Measurements from ENCODE around the gene C6. TPM values are rescaled to one million over a fixed set of nuclear protein-coding genes. Genes with fewer than 3 reads are reported as not detected.

C6 gene
- total RNA-seq, 2 experiments from 2014 or later, result not detected

DNA sequence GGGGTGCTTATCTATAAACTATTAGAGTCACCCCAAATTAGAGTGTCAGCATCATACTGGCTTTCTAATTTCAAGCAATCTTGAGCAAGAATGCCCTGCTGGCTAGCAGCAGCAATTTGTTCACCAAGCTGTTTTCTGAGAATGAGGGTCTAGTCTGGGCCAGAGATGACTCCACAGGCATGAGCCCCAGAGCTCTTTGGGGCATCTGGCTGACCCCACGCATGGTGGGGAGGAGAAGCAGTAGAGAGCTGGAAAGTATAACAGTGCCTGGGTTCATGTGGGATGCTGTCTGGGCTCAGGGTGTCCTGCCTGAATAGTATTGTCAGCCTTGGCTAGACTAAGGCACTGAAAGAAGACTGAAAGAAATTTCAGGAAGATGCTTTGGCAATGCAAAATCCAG is 64.9 kb downstream of the C6 start:
- Histone ChIP-seq H3K27ac (ENCODE audit: low read depth, low read length, poor library complexity, severe bottlenecking) (no peak overlapping the region), H3K4me3 (ENCODE audit: low read depth, low read length, poor library complexity, severe bottlenecking) (no peak overlapping the region), H2AFZ (ENCODE audit: low read length) (no peak overlapping the region), H3K79me2 (ENCODE audit: insufficient read depth, low read depth, low read length) (no peaks in the 10 kb centered on the region), H3K9me3 (ENCODE audit: low read length) (no peaks in the 10 kb centered on the region), H3K9me2 (ENCODE audit: insufficient read depth, low read length) (no peaks in the 10 kb centered on the region), H3K4me1 (ENCODE audit: insufficient read depth, low read length, poor library complexity, severe bottlenecking) (no peaks in the 10 kb centered on the region), H3K36me3 (ENCODE audit: insufficient read depth, low read length) (no peaks in the 10 kb centered on the region), H3K4me2 (ENCODE audit: low read length) (no peak overlapping the region), H4K20me1 (ENCODE audit: insufficient read depth, low read length) (no peaks in the 10 kb centered on the region)
- no TSS peak for BruUV-seq (replicated peaks)
- no peak for TF ChIP-seq EZH2phosphoT487 (IDR thresholded peaks at IDR 0.05; ENCODE audit: borderline replicate concordance, low read depth, low read length)
- TF ChIP-seq, protein P1, sequence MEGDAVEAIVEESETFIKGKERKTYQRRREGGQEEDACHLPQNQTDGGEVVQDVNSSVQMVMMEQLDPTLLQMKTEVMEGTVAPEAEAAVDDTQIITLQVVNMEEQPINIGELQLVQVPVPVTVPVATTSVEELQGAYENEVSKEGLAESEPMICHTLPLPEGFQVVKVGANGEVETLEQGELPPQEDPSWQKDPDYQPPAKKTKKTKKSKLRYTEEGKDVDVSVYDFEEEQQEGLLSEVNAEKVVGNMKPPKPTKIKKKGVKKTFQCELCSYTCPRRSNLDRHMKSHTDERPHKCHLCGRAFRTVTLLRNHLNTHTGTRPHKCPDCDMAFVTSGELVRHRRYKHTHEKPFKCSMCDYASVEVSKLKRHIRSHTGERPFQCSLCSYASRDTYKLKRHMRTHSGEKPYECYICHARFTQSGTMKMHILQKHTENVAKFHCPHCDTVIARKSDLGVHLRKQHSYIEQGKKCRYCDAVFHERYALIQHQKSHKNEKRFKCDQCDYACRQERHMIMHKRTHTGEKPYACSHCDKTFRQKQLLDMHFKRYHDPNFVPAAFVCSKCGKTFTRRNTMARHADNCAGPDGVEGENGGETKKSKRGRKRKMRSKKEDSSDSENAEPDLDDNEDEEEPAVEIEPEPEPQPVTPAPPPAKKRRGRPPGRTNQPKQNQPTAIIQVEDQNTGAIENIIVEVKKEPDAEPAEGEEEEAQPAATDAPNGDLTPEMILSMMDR (conservative IDR thresholded peaks at IDR 0.05; ENCODE audit: low read length), result no peak
- intact Hi-C loops (cut with micrococcal nuclease; ENCODE audit: unreplicated experiment), result no loop called here
- DNase-seq (ENCODE audit: low spot score), result no peak
- ChIA-PET POLR2A (no interaction called here), CTCF (ENCODE audit: unreplicated experiment) (no interaction called here)

DNA sequence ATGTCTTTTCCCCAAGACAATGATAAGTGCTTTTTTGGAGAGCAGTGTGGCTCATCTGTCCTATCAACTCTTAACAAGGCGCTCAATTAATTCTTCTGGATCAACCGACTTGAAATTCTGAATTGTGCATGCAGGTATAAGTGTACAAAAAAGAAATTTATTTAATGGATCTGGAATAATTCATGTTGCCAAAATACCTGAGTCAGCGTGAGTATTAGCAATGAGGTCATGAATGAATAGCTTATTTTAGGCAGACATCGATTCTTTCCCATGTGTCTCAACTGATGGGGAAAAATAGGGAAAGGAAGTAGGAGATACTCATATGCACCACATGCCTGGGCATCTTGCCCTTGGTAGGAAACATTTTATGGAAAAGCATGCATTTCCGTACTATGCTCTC is 68.0 kb downstream of the C6 start:
- Histone ChIP-seq H3K4me2 (ENCODE audit: low read length) (no peak overlapping the region), H4K20me1 (ENCODE audit: insufficient read depth, low read length) (no peaks in the 10 kb centered on the region), H3K36me3 (ENCODE audit: insufficient read depth, low read length) (no peaks in the 10 kb centered on the region), H3K4me3 (ENCODE audit: low read depth, low read length, poor library complexity, severe bottlenecking) (no peak overlapping the region), H3K9me2 (ENCODE audit: insufficient read depth, low read length) (no peaks in the 10 kb centered on the region), H2AFZ (ENCODE audit: low read length) (no peak overlapping the region), H3K79me2 (ENCODE audit: insufficient read depth, low read depth, low read length) (no peaks in the 10 kb centered on the region), H3K4me1 (ENCODE audit: insufficient read depth, low read length, poor library complexity, severe bottlenecking) (no peaks in the 10 kb centered on the region), H3K27ac (ENCODE audit: low read depth, low read length, poor library complexity, severe bottlenecking) (no peak overlapping the region), H3K9me3 (ENCODE audit: low read length) (no peaks in the 10 kb centered on the region)
- no peak for DNase-seq (ENCODE audit: low spot score)
- CTCF ChIA-PET (ENCODE audit: unreplicated experiment), result no interaction called here
- intact Hi-C loops (cut with micrococcal nuclease; ENCODE audit: unreplicated experiment), result no loop called here
- POLR2A ChIA-PET, result no interaction called here
- BruUV-seq (replicated peaks), result no TSS peak
- TF ChIP-seq, protein P1 (conservative IDR thresholded peaks at IDR 0.05; ENCODE audit: low read length), result no peak
- TF ChIP-seq EZH2phosphoT487 (IDR thresholded peaks at IDR 0.05; ENCODE audit: borderline replicate concordance, low read depth, low read length), result no peak

DNA sequence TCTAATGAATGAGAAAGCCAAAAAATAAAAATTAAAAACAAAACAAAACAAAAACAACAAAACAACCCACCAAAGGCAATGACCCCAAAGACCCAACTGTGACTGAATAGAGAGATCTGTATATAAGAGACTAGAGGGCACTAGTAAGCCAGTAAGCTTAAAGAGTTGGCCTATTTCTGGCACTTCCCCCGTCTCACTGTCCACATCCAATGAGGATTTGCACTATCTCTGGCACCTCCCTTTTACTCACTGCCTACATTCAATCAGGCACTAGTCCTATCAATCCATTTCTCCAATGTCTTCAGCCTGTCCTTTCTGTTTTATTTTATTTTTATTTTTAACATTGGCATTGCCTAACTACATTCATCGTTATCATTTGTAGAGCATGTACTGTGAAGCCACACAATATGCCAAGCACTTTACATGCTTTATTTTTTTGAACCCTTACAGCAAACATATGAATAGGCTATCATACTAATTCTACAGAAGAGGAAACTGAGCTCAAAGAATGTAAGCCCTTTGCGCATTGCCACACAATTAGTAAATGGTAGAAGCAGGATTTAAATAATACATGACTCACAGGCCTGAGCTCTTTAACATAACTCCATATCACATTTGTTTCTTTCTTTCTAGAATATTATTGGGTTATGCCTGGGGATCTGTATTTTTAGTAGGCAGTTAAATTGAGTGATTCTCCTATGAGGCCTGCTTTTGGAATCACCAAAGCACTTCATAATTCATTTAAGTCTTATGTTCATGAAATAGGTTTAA is 70.0 kb downstream of the C6 start:
- intact Hi-C loops (cut with micrococcal nuclease; ENCODE audit: unreplicated experiment), result no loop called here
- no peak overlapping the region for H3K4me3 ChIP-seq (ENCODE audit: low read depth, low read length, poor library complexity, severe bottlenecking)
- DNase-seq (ENCODE audit: low spot score), result no peak
- no peaks in the 10 kb centered on the region for H3K79me2 ChIP-seq (ENCODE audit: insufficient read depth, low read depth, low read length)
- ChIA-PET POLR2A (interaction anchor here (0.6 to 1.5 kb wide), 4 partner anchors 58 to 1537 kb away, joined by 3 to 4 read pairs (median 3); no protein-coding TSS in a partner anchor), CTCF (ENCODE audit: unreplicated experiment) (no interaction called here)
- H3K9me2 ChIP-seq (ENCODE audit: insufficient read depth, low read length), result no peaks in the 10 kb centered on the region
- H3K36me3 ChIP-seq (ENCODE audit: insufficient read depth, low read length), result no peaks in the 10 kb centered on the region
- no peaks in the 10 kb centered on the region for H4K20me1 ChIP-seq (ENCODE audit: insufficient read depth, low read length)
- TF ChIP-seq, protein P1 (conservative IDR thresholded peaks at IDR 0.05; ENCODE audit: low read length), result no peak
- no peak for TF ChIP-seq EZH2phosphoT487 (IDR thresholded peaks at IDR 0.05; ENCODE audit: borderline replicate concordance, low read depth, low read length)
- no peak overlapping the region for H3K27ac ChIP-seq (ENCODE audit: low read depth, low read length, poor library complexity, severe bottlenecking)
- no peak overlapping the region for H3K4me2 ChIP-seq (ENCODE audit: low read length)
- no peak overlapping the region for H2AFZ ChIP-seq (ENCODE audit: low read length)
- no TSS peak for BruUV-seq (replicated peaks)
- no peaks in the 10 kb centered on the region for H3K9me3 ChIP-seq (ENCODE audit: low read length)
- no peaks in the 10 kb centered on the region for H3K4me1 ChIP-seq (ENCODE audit: insufficient read depth, low read length, poor library complexity, severe bottlenecking)
